Cardiac fibroblast (primary cell): Measurements from ENCODE around the gene OSBPL10.
A peak's percentile ranks its signal among the peaks of the same experiment; 100 is the strongest.

ENCODE experiments used
- DNase-seq, 2 donors: peaks; one replicate each; pipeline versions ENCODE4 v3.0.0 to v3.0.0-alpha.2; 2010; ENCODE audit warnings: low read depth in 2 of 2
- H3K4me3 ChIP-seq, 2 donors: replicated peaks in 1 of 2; 1 replicate in 1 of 2; 2 replicates in 1 of 2; pipeline ENCODE4 v1.5.1; 2011; ENCODE audit warnings: low read depth in 2 of 2, low read length in 2 of 2, mild to moderate bottlenecking in 2 of 2, moderate library complexity in 1 of 2
- CTCF ChIP-seq: IDR thresholded peaks from one replicate; pipeline ENCODE4 v1.5.1; 2011; ENCODE audit warnings: low read depth, mild to moderate bottlenecking, low read length, inconsistent platforms

The OSBPL10 gene

GRCh38 chr3:31896648-31897433 lies 84.2 kb downstream of the OSBPL10 start:
- no peak for TF ChIP-seq CTCF
- no peak for DNase-seq
- H3K4me3 ChIP-seq: no peak overlapping the region

GRCh38 chr3:31896026-31896425 lies 85.0 kb downstream of the OSBPL10 start:
- no peak for TF ChIP-seq CTCF
- no peak overlapping the region for H3K4me3 ChIP-seq
- DNase-seq: no peak

- no peak overlapping the region for H3K4me3 ChIP-seq
- no peak for TF ChIP-seq CTCF
- peak in 1 of 2 donors; percentile 52 for DNase-seq
Observed at GRCh38 chr3:31895471-31895870, 85.6 kb downstream of the OSBPL10 start.

GRCh38 chr3:31892916-31893573 lies 88.0 kb downstream of the OSBPL10 start:
- H3K4me3 ChIP-seq: no peak overlapping the region
- TF ChIP-seq CTCF: no peak
- peak in 1 of 2 donors; percentile 38 for DNase-seq

- H3K4me3 ChIP-seq: no peak overlapping the region
- no peak for DNase-seq
- no peak for TF ChIP-seq CTCF
Observed at GRCh38 chr3:31892500-31892899, 88.6 kb downstream of the OSBPL10 start.

- no peak for DNase-seq
- H3K4me3 ChIP-seq: no peak overlapping the region
- TF ChIP-seq CTCF: no peak
Observed at GRCh38 chr3:31891876-31892455, 89.1 kb downstream of the OSBPL10 start.
